ENCODE results near the gene EXOC3L4.

EXOC3L4 gene

GRCh38 chr14:103073876-103074728 lies 20.4 kb upstream of the EXOC3L4 start:
- TF ChIP-seq CTCF (IDR thresholded peaks at IDR 0.05; ENCODE audit: low read depth, low read length) = no peak
- H3K4me3 ChIP-seq (ENCODE audit: low read depth, low read length) = no peak overlapping the region
- DNase-seq (ENCODE audit: low read depth, low spot score) = no peak
- in situ Hi-C loops (cut with HindIII; ENCODE audit: low sequenced_read_pairs) = no loop called here

GRCh38 chr14:103074729-103075367 lies 19.7 kb upstream of the EXOC3L4 start:
- H3K4me3 ChIP-seq (ENCODE audit: low read depth, low read length) = no peak overlapping the region
- no peak for TF ChIP-seq CTCF (IDR thresholded peaks at IDR 0.05; ENCODE audit: low read depth, low read length)
- in situ Hi-C loops (cut with HindIII; ENCODE audit: low sequenced_read_pairs) = no loop called here
- DNase-seq (ENCODE audit: low read depth, low spot score) = no peak

GRCh38 chr14:103078420-103078749 lies 16.1 kb upstream of the EXOC3L4 start:
- peak; percentile 85 for TF ChIP-seq CTCF (IDR thresholded peaks at IDR 0.05; ENCODE audit: low read depth, low read length)
- in situ Hi-C loops (cut with HindIII; ENCODE audit: low sequenced_read_pairs) = no loop called here
- peak; percentile 76 for DNase-seq (ENCODE audit: low read depth, low spot score)
- H3K4me3 ChIP-seq (ENCODE audit: low read depth, low read length) = no peak overlapping the region

- in situ Hi-C loops (cut with HindIII; ENCODE audit: low sequenced_read_pairs) = no loop called here
- no peak for TF ChIP-seq CTCF (IDR thresholded peaks at IDR 0.05; ENCODE audit: low read depth, low read length)
- DNase-seq (ENCODE audit: low read depth, low spot score) = no peak
- H3K4me3 ChIP-seq (ENCODE audit: low read depth, low read length) = no peak overlapping the region
These were observed 15.5 kb upstream of the EXOC3L4 start for GRCh38 chr14:103078860-103079587.

- no peak for TF ChIP-seq CTCF (IDR thresholded peaks at IDR 0.05; ENCODE audit: low read depth, low read length)
- no peak for DNase-seq (ENCODE audit: low read depth, low spot score)
- H3K4me3 ChIP-seq (ENCODE audit: low read depth, low read length) = no peak overlapping the region
- in situ Hi-C loops (cut with HindIII; ENCODE audit: low sequenced_read_pairs) = no loop called here
These were observed 12.6 kb upstream of the EXOC3L4 start for GRCh38 chr14:103081951-103082350.

GRCh38 chr14:103084021-103084919 lies 10.3 kb upstream of the EXOC3L4 start, which contains the start of gene LBHD2:
Gene LBHD2 (plus strand): TSS chr14:103084210. CDS start chr14:103086013, 1,803 bp downstream.
- in situ Hi-C loops (cut with HindIII; ENCODE audit: low sequenced_read_pairs) = no loop called here
- DNase-seq (ENCODE audit: low read depth, low spot score) = no peak
- no peak within 1 kb of the TSS for H3K4me3 ChIP-seq (ENCODE audit: low read depth, low read length)
- TF ChIP-seq CTCF (IDR thresholded peaks at IDR 0.05; ENCODE audit: low read depth, low read length) = no peak

Measured in astrocyte of the spinal cord (primary cell).